H9 (cell line): ENCODE data around the gene RAB40B. TPM values are rescaled to one million over a fixed set of nuclear protein-coding genes. Genes with fewer than 3 reads are reported as not detected.

Experiments
- DNase-seq: peaks from one replicate; pipeline ENCODE4 v3.0.0-alpha.2; 2017
- H2AFZ ChIP-seq: one replicate; pipeline ENCODE4 v1.6.1; 2013; ENCODE audit warnings: mild to moderate bottlenecking, low read length, control low read depth, moderate library complexity
- H2AK5ac ChIP-seq: 2 replicates; pipeline ENCODE4 v1.6.1; 2013; ENCODE audit warnings: low read length, control low read depth, mixed read lengths; ENCODE audit not compliant: insufficient read length
- H2BK120ac ChIP-seq: one replicate; pipeline ENCODE4 v1.6.1; 2013; ENCODE audit warnings: low read depth, mild to moderate bottlenecking, low read length, control low read depth, inconsistent platforms; ENCODE audit not compliant: poor library complexity, severe bottlenecking
- H2BK12ac ChIP-seq: 2 replicates; pipeline ENCODE4 v1.6.1; 2013; ENCODE audit warnings: low read length, control low read depth, mixed read lengths, low read depth; ENCODE audit not compliant: insufficient read length
- H2BK15ac ChIP-seq: 2 replicates; pipeline ENCODE4 v1.6.1; 2013; ENCODE audit warnings: low read depth, low read length, control low read depth
- H2BK20ac ChIP-seq: one replicate; pipeline ENCODE4 v1.6.1; 2013; ENCODE audit warnings: low read depth, mild to moderate bottlenecking, low read length, control low read depth, inconsistent platforms; ENCODE audit not compliant: poor library complexity, severe bottlenecking
- H2BK5ac ChIP-seq: 2 replicates; pipeline ENCODE4 v1.6.1; 2013; ENCODE audit warnings: low read length, control low read depth, mixed read lengths; ENCODE audit not compliant: insufficient read length
- H3K14ac ChIP-seq: 2 replicates; pipeline ENCODE4 v1.6.1; 2013; ENCODE audit warnings: low read length, control low read depth; ENCODE audit not compliant: insufficient read depth
- H3K18ac ChIP-seq: 2 replicates; pipeline ENCODE4 v1.6.1; 2013; ENCODE audit warnings: low read depth, mild to moderate bottlenecking, mixed read lengths, low read length, control low read depth; ENCODE audit not compliant: insufficient read length
- H3K23ac ChIP-seq: 2 replicates; pipeline ENCODE4 v1.6.1; 2013; ENCODE audit warnings: low read length, control low read depth, mixed read lengths, low read depth; ENCODE audit not compliant: insufficient read length
- H3K23me2 ChIP-seq: 2 replicates; pipeline ENCODE4 v1.6.1; 2013; ENCODE audit warnings: low read depth, mild to moderate bottlenecking, mixed read lengths, low read length, control low read depth; ENCODE audit not compliant: insufficient read length, poor library complexity, severe bottlenecking
- H3K27ac ChIP-seq: 2 replicates; pipeline ENCODE4 v1.5.1; 2013; ENCODE audit warnings: low read length, control low read depth, mixed read lengths, low read depth; ENCODE audit not compliant: insufficient read length
- H3K27me3 ChIP-seq: 2 replicates; pipeline ENCODE4 v1.6.1; 2013; ENCODE audit warnings: low read length, control low read depth, inconsistent platforms; ENCODE audit not compliant: insufficient read depth
- H3K4ac ChIP-seq: 2 replicates; pipeline ENCODE4 v1.6.1; 2013; ENCODE audit warnings: low read depth, mild to moderate bottlenecking, control low read depth, inconsistent platforms, low read length, moderate library complexity
- H3K4me1 ChIP-seq: 2 replicates; pipeline ENCODE4 v1.6.1; 2013; ENCODE audit warnings: low read length, control low read depth, inconsistent platforms; ENCODE audit not compliant: insufficient read depth
- H3K4me2 ChIP-seq: 2 replicates; pipeline ENCODE4 v1.6.1; 2013; ENCODE audit warnings: low read length, control low read depth, mixed read lengths; ENCODE audit not compliant: insufficient read length, insufficient read depth
- H3K56ac ChIP-seq: 2 replicates; pipeline ENCODE4 v1.6.1; 2013; ENCODE audit warnings: low read depth, mild to moderate bottlenecking, mixed read lengths, low read length, control low read depth; ENCODE audit not compliant: insufficient read length
- H3K79me1 ChIP-seq: 2 replicates; pipeline ENCODE4 v1.6.1; 2013; ENCODE audit warnings: low read depth, mild to moderate bottlenecking, moderate library complexity, low read length, control low read depth, inconsistent platforms; ENCODE audit not compliant: insufficient read depth, poor library complexity, severe bottlenecking
- H3K79me2 ChIP-seq: 2 replicates; pipeline ENCODE4 v1.6.1; 2013; ENCODE audit warnings: low read length, control low read depth, inconsistent platforms; ENCODE audit not compliant: insufficient read depth
- H3K9ac ChIP-seq: 2 replicates; pipeline ENCODE4 v1.6.1; 2013; ENCODE audit warnings: low read length, control low read depth, mixed read lengths; ENCODE audit not compliant: insufficient read length; ENCODE audit errors: extremely low read depth
- H3K9me3 ChIP-seq: one replicate; pipeline ENCODE4 v1.6.1; 2013; ENCODE audit warnings: low read depth, low read length, inconsistent platforms; ENCODE audit not compliant: control insufficient read depth
- H3T11ph ChIP-seq: one replicate; pipeline ENCODE4 v1.6.1; 2013; ENCODE audit warnings: mild to moderate bottlenecking, low read length, control low read depth, inconsistent platforms
- H4K20me1 ChIP-seq: one replicate; pipeline ENCODE4 v1.6.1; 2013; ENCODE audit not compliant: control insufficient read depth, insufficient read length, insufficient read depth
- H4K5ac ChIP-seq: 2 replicates; pipeline ENCODE4 v1.6.1; 2013; ENCODE audit warnings: low read depth, mild to moderate bottlenecking, mixed read lengths, low read length, control low read depth; ENCODE audit not compliant: insufficient read length
- H4K8ac ChIP-seq: replicated peaks from 2 replicates; pipeline ENCODE4 v1.6.1; 2013; ENCODE audit warnings: low read length, control low read depth, mixed read lengths, low read depth; ENCODE audit not compliant: insufficient read length
- H4K91ac ChIP-seq: 2 replicates; pipeline ENCODE4 v1.6.1; 2013; ENCODE audit warnings: low read depth, mild to moderate bottlenecking, moderate library complexity, mixed read lengths, low read length, control low read depth; ENCODE audit not compliant: insufficient read length
- H3K27ac Mint-ChIP-seq, 3 experiments: 2 replicates in 2 of 3; 3 replicates in 1 of 3; pipeline ENCODE4 v1.8.0; 2020 to 2021; ENCODE audit warnings: mixed read lengths in 3 of 3, mild to moderate bottlenecking in 1 of 3, moderate library complexity in 1 of 3
- H3K27me3 Mint-ChIP-seq: 2 replicates; pipeline ENCODE4 v1.8.0; 2021; ENCODE audit warnings: low read depth, mild to moderate bottlenecking, moderate library complexity, mixed read lengths
- H3K36me3 Mint-ChIP-seq, 3 experiments: 2 replicates in 2 of 3; 3 replicates in 1 of 3; pipeline ENCODE4 v1.8.0; 2020 to 2021; ENCODE audit warnings: low read depth in 3 of 3, mixed read lengths in 3 of 3; ENCODE audit not compliant: insufficient read depth in 1 of 3
- H3K4me1 Mint-ChIP-seq, 2 experiments: 2 replicates each; pipeline ENCODE4 v1.8.0; 2020; ENCODE audit warnings: mixed read lengths in 2 of 2
- H3K4me3 Mint-ChIP-seq, 2 experiments: 2 replicates in 1 of 2; 3 replicates in 1 of 2; pipeline ENCODE4 v1.8.0; 2020 to 2021; ENCODE audit warnings: mild to moderate bottlenecking in 2 of 2, mixed read lengths in 2 of 2, moderate library complexity in 1 of 2
- H3K9me3 Mint-ChIP-seq, 2 experiments: 2 replicates in 1 of 2; 3 replicates in 1 of 2; pipeline ENCODE4 v1.8.0; 2020; ENCODE audit warnings: mild to moderate bottlenecking in 2 of 2, mixed read lengths in 2 of 2, moderate library complexity in 1 of 2
- WGBS: extraction: QIAGEN DNeasy Blood & Tissue Kit; methylation state at CpG from one replicate; pipeline ENCODE4 v1.1.7; 2013; ENCODE audit warnings: missing lambda C conversion rate, low lambda C conversion rate, mixed read lengths; ENCODE audit not compliant: insufficient read length; ENCODE audit errors: extremely low coverage; 5-methylcytosine and 5-hydroxymethylcytosine counted together
- total RNA-seq: library from RNA; stranded (reverse); gene quantifications from 2 replicates; pipeline ENCODE4 v1.2.1, GENCODE V29; 2021
- TF ChIP-seq, protein P1 (sequence below): fragments of 200-600 bp; sonication (generic); conservative IDR thresholded peaks from 3 replicates; pipeline ENCODE4 v1.8.0; 2021; ENCODE audit warnings: antibody characterized with exemption, mild to moderate bottlenecking

The RAB40B gene
- total RNA-seq, 1 experiment from 2014 or later: 3.5 TPM

DNA sequence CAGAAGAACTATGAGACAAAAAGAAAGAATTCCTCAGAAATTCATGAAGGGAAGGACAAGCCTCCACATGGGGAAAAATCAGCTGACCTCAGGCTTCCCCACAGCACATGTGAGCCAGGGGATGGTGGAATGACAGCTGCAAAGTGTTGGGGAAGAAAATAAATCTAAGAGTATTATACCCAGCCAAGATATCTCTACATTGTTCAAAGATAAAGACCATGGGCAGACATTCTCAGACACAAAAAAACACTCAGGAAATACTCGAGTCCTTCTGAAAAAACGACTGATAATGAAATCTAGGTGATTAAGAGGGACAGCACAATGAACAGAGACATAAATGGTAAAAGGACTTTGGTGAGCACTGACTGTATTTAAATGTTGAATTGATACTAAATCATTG is 3.9 kb downstream of the RAB40B start:
- TF ChIP-seq, protein P1, sequence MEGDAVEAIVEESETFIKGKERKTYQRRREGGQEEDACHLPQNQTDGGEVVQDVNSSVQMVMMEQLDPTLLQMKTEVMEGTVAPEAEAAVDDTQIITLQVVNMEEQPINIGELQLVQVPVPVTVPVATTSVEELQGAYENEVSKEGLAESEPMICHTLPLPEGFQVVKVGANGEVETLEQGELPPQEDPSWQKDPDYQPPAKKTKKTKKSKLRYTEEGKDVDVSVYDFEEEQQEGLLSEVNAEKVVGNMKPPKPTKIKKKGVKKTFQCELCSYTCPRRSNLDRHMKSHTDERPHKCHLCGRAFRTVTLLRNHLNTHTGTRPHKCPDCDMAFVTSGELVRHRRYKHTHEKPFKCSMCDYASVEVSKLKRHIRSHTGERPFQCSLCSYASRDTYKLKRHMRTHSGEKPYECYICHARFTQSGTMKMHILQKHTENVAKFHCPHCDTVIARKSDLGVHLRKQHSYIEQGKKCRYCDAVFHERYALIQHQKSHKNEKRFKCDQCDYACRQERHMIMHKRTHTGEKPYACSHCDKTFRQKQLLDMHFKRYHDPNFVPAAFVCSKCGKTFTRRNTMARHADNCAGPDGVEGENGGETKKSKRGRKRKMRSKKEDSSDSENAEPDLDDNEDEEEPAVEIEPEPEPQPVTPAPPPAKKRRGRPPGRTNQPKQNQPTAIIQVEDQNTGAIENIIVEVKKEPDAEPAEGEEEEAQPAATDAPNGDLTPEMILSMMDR: no peak
- H3K36me3 Mint-ChIP-seq: peaks cover 0 to 8% (median 7%) of the 10 kb centered on the region in 3 experiments; a peak in 5 of 7 replicates
- no peak overlapping the region for H2BK5ac ChIP-seq
- H3K27ac Mint-ChIP-seq: no peak overlapping the region
- H3K23ac ChIP-seq: no peak overlapping the region
- no peak overlapping the region for H4K5ac ChIP-seq
- no peaks in the 10 kb centered on the region for H3K9me3 ChIP-seq
- H4K8ac ChIP-seq: no peak overlapping the region
- no peak overlapping the region for H3T11ph ChIP-seq
- WGBS: no CpG with 5 or more reads among the region's 2 CpGs
- no peaks in the 10 kb centered on the region for H4K20me1 ChIP-seq
- H3K23me2 ChIP-seq: peaks cover 7% of the 10 kb centered on the region
- no peak overlapping the region for H2AFZ ChIP-seq
- peaks cover 15% of the 10 kb centered on the region; the same call in 1 of the 2 replicates for H3K27me3 ChIP-seq
- H3K18ac ChIP-seq: no peak overlapping the region
- H3K4me3 Mint-ChIP-seq: no peak overlapping the region
- peaks cover 44% of the 10 kb centered on the region for H3K27me3 Mint-ChIP-seq
- peaks cover 13% of the 10 kb centered on the region in 2 experiments; a peak in 4 of 5 replicates for H3K9me3 Mint-ChIP-seq
- H3K14ac ChIP-seq: no peak overlapping the region
- H4K91ac ChIP-seq: no peak overlapping the region
- H2BK20ac ChIP-seq: no peak overlapping the region
- no peaks in the 10 kb centered on the region for H3K4me1 ChIP-seq
- no peak overlapping the region for H3K27ac ChIP-seq
- H2BK15ac ChIP-seq: no peak overlapping the region
- no peaks in the 10 kb centered on the region for H3K79me1 ChIP-seq
- H2BK120ac ChIP-seq: no peak overlapping the region
- H3K56ac ChIP-seq: no peak overlapping the region
- no peak overlapping the region for H3K4me2 ChIP-seq
- H2AK5ac ChIP-seq: no peak overlapping the region
- no peaks in the 10 kb centered on the region for H3K79me2 ChIP-seq
- H3K9ac ChIP-seq: no peak overlapping the region
- no peak overlapping the region for H2BK12ac ChIP-seq
- peaks cover 2 to 9% of the 10 kb centered on the region in 2 experiments; a peak in 2 of 4 replicates for H3K4me1 Mint-ChIP-seq
- H3K4ac ChIP-seq: no peak overlapping the region
- no peak for DNase-seq
